GM21723 (cell line): ENCODE data around the gene NECTIN1.
"Not testable (repeated sequence)": the region's sequence is repeated elsewhere in the genome, so short reads cannot be mapped to it uniquely, and the experiment has no call there.

Source experiments
- ATAC-seq: cut with Tn5 transposase; IDR thresholded peaks from one replicate; pipeline ENCODE4 v1.9.1; 2021; ENCODE audit warnings: mild to moderate bottlenecking, moderate library complexity; ENCODE audit not compliant: unreplicated experiment

The NECTIN1 gene

GRCh38 chr11:119595941-119596340, 133.1 kb downstream of the NECTIN1 start:
- ATAC-seq = not testable (repeated sequence)

GRCh38 chr11:119594639-119595249, 134.3 kb downstream of the NECTIN1 start:
- no peak for ATAC-seq

- ATAC-seq = no peak
Observed at GRCh38 chr11:119593346-119593745, 135.7 kb downstream of the NECTIN1 start.

GRCh38 chr11:119592642-119593041, 136.4 kb downstream of the NECTIN1 start:
- no peak for ATAC-seq

- ATAC-seq = no peak
Observed at GRCh38 chr11:119591836-119592310, 137.1 kb downstream of the NECTIN1 start.

- no peak for ATAC-seq
Observed at GRCh38 chr11:119590651-119591351, 138.2 kb downstream of the NECTIN1 start.

GRCh38 chr11:119589001-119589400, 140.0 kb downstream of the NECTIN1 start:
- ATAC-seq = no peak
